ENCODE measurements around the gene ODC1. TPM values are rescaled to one million over a fixed set of nuclear protein-coding genes. Genes with fewer than 3 reads are reported as not detected.

ODC1 gene
- total RNA-seq, 1 donor from 2014 or later: 34.9 TPM

DNA sequence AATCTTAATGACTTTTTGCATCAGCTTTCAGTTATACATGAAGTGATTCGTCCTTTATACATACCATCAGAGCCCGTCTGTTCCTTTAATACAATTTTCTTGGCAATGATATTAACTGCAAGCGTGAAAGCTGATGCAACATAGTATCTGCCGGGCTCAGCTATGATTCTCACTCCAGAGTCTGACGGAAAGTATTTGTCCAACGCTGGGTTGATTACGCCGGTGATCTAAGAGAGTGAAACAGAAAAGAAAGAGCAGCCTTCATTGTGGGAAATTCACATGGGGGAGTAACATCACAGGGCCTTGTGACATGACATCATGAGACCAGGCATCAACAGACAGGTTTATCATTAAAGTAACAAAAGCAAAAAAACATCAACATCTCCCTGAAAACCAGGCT is 6.2 kb downstream of the ODC1 start:
- Histone ChIP-seq H3K9me3 (no peaks in the 10 kb centered on the region), H3K27me3 (no peaks in the 10 kb centered on the region), H3K27ac (no peak overlapping the region), H3K36me3 (peaks cover 0 to 52% of the 10 kb centered on the region in 2 donors), H3K4me3 (no peak overlapping the region), H3K4me1 (peaks cover 16% of the 10 kb centered on the region)
- TF ChIP-seq, protein P1, sequence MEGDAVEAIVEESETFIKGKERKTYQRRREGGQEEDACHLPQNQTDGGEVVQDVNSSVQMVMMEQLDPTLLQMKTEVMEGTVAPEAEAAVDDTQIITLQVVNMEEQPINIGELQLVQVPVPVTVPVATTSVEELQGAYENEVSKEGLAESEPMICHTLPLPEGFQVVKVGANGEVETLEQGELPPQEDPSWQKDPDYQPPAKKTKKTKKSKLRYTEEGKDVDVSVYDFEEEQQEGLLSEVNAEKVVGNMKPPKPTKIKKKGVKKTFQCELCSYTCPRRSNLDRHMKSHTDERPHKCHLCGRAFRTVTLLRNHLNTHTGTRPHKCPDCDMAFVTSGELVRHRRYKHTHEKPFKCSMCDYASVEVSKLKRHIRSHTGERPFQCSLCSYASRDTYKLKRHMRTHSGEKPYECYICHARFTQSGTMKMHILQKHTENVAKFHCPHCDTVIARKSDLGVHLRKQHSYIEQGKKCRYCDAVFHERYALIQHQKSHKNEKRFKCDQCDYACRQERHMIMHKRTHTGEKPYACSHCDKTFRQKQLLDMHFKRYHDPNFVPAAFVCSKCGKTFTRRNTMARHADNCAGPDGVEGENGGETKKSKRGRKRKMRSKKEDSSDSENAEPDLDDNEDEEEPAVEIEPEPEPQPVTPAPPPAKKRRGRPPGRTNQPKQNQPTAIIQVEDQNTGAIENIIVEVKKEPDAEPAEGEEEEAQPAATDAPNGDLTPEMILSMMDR (IDR thresholded peaks at IDR 0.05): no peak
- no peak for TF ChIP-seq POLR2AphosphoS5 (IDR thresholded peaks at IDR 0.05; ENCODE audit: insufficient read depth in 1 of 2, low read depth in 1 of 2)
- TF ChIP-seq POLR2A (IDR thresholded peaks at IDR 0.05): no peak
- intact Hi-C loops (cut with DNase I): no loop called here
- no peak for DNase-seq (ENCODE audit: extremely low spot score in 2 of 2)

- DNase-seq (ENCODE audit: extremely low spot score in 2 of 2): no peak
- Histone ChIP-seq H3K27ac (no peak overlapping the region), H3K4me3 (no peak overlapping the region), H3K27me3 (no peaks in the 10 kb centered on the region), H3K9me3 (no peaks in the 10 kb centered on the region), H3K4me1 (peaks cover 7% of the 10 kb centered on the region), H3K36me3 (peaks cover 0 to 52% of the 10 kb centered on the region in 2 donors)
- TF ChIP-seq, protein P1 (IDR thresholded peaks at IDR 0.05): no peak
- TF ChIP-seq POLR2AphosphoS5 (IDR thresholded peaks at IDR 0.05; ENCODE audit: insufficient read depth in 1 of 2, low read depth in 1 of 2): no peak
- no peak for TF ChIP-seq POLR2A (IDR thresholded peaks at IDR 0.05)
- intact Hi-C loops (cut with DNase I): no loop called here
These were observed 7.4 kb downstream of the ODC1 start for GRCh38 chr2:10440736-10441135.

- Histone ChIP-seq H3K36me3 (peaks cover 0 to 52% of the 10 kb centered on the region in 2 donors), H3K27me3 (no peaks in the 10 kb centered on the region), H3K9me3 (no peaks in the 10 kb centered on the region), H3K27ac (no peak overlapping the region), H3K4me1 (no peaks in the 10 kb centered on the region), H3K4me3 (no peak overlapping the region)
- intact Hi-C loops (cut with DNase I): no loop called here
- TF ChIP-seq POLR2AphosphoS5 (IDR thresholded peaks at IDR 0.05; ENCODE audit: insufficient read depth in 1 of 2, low read depth in 1 of 2) (no peak), POLR2A (IDR thresholded peaks at IDR 0.05) (no peak)
- TF ChIP-seq, protein P1 (IDR thresholded peaks at IDR 0.05): no peak
- DNase-seq (ENCODE audit: extremely low spot score in 2 of 2): no peak
These were observed 8.2 kb downstream of the ODC1 start for GRCh38 chr2:10439971-10440370.

GRCh38 chr2:10439185-10439879 is 8.8 kb downstream of the ODC1 start:
- intact Hi-C loops (cut with DNase I): no loop called here
- TF ChIP-seq POLR2AphosphoS5 (IDR thresholded peaks at IDR 0.05; ENCODE audit: insufficient read depth in 1 of 2, low read depth in 1 of 2) (no peak), POLR2A (IDR thresholded peaks at IDR 0.05) (no peak)
- TF ChIP-seq, protein P1 (IDR thresholded peaks at IDR 0.05): no peak
- H3K9me3 ChIP-seq: no peaks in the 10 kb centered on the region
- H3K4me1 ChIP-seq: peaks cover 4% of the 10 kb centered on the region
- no peak overlapping the region for H3K4me3 ChIP-seq
- H3K27ac ChIP-seq: no peak overlapping the region
- H3K27me3 ChIP-seq: no peaks in the 10 kb centered on the region
- H3K36me3 ChIP-seq: peaks cover 0 to 46% of the 10 kb centered on the region in 2 donors
- no peak for DNase-seq (ENCODE audit: extremely low spot score in 2 of 2)

- no peaks in the 10 kb centered on the region for H3K27me3 ChIP-seq
- H3K9me3 ChIP-seq: no peaks in the 10 kb centered on the region
- TF ChIP-seq, protein P1 (IDR thresholded peaks at IDR 0.05): no peak
- DNase-seq (ENCODE audit: extremely low spot score in 2 of 2): no peak
- H3K4me1 ChIP-seq: peaks cover 4% of the 10 kb centered on the region
- no peak overlapping the region for H3K27ac ChIP-seq
- intact Hi-C loops (cut with DNase I): no loop called here
- no peak overlapping the region for H3K4me3 ChIP-seq
- H3K36me3 ChIP-seq: peaks cover 0 to 40% of the 10 kb centered on the region in 2 donors
These were observed 9.4 kb downstream of the ODC1 start for GRCh38 chr2:10438688-10439087.
